HS-5 (cell line): ENCODE measurements around the gene RAPH1.
"Not testable (repeated sequence)": the region's sequence is repeated elsewhere in the genome, so short reads cannot be mapped to it uniquely, and the experiment has no call there.

Experiments
- DNase-seq: peaks from one replicate; pipeline ENCODE4 v3.0.0-alpha.2; 2012; ENCODE audit warnings: low read depth

The RAPH1 gene

GRCh38 chr2:203432811-203433210 is 102.3 kb downstream of the RAPH1 start:
- no peak for DNase-seq

GRCh38 chr2:203431391-203432185 is 103.5 kb downstream of the RAPH1 start:
- DNase-seq = no peak

GRCh38 chr2:203429643-203430042 is 105.5 kb downstream of the RAPH1 start:
- not testable (repeated sequence) for DNase-seq

DNA sequence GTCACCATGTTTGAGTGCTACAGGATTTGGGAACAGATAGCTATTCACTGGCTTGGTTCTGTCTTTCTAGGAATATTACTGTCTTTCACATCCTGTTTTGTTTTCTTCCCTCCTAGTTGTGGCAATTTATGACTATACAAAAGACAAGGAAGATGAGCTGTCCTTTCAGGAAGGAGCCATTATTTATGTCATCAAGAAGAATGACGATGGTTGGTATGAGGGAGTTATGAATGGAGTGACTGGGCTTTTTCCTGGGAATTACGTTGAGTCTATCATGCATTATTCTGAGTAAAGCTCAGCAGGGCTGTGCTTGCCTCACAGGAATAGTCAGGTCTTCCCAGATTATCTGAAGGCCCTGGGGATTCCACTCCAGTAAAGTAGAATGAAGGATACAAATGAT is 108.0 kb downstream of the RAPH1 start:
- peak; percentile 90 for DNase-seq

DNA sequence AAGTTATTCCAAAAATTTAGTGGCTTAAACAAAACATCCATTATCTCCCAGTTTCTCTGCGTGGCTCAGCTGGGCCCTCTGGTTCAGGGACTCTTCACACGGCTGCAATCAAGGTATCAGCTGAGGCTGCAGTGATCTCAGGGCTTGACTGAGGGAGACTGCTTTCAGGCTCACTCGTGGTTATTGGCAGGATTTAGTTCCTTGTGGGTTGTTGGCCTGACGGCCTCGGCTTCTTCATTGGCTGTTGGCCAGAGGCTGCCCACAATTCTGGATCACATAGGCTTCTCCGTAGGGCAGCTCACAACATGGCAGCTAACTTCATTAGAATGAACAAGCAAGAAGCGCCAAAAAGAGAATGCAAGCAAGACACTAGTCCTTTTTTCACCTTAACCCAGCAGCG is 116.8 kb downstream of the RAPH1 start:
- no peak for DNase-seq

DNA sequence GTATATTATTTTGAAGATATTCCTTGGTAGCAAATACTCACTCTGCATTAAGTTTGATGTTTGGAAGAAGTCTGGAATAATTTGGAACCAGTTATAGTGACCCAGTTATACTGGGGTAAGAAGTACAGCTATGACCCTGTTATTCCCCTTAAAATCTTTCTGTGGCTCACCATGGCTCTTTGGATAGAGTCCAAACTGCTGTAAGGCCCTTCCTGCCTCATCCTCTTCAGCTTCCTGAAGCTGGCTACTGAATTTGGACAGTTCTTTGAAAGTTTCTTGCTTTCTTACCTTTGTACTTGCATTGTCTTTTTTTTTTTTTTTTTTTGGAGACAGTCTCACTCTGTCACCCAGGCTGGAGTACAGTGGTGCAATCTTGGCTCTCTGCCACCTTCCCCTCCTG is 121.3 kb downstream of the RAPH1 start:
- no peak for DNase-seq

- no peak for DNase-seq
These were observed 122.4 kb downstream of the RAPH1 start for GRCh38 chr2:203412546-203413331.

DNA sequence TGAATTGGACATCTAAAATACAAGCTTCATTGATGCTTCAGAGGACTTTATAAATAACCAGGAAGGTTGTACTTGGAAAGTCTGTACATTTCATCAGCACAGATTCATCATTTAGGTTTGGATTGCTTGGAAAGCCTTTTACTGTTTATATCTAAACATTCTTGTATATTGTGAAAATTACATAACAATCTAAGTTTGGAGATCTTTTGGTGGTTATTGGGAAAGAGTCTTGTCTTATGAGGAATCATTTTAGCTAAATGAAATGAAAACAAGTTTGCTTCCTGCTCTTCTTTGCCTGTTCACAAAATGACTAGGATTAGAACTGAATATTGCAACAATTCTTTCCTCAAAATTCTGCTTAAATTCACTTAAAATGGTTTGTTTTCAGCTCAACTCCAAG is 127.6 kb downstream of the RAPH1 start:
- no peak for DNase-seq

DNA sequence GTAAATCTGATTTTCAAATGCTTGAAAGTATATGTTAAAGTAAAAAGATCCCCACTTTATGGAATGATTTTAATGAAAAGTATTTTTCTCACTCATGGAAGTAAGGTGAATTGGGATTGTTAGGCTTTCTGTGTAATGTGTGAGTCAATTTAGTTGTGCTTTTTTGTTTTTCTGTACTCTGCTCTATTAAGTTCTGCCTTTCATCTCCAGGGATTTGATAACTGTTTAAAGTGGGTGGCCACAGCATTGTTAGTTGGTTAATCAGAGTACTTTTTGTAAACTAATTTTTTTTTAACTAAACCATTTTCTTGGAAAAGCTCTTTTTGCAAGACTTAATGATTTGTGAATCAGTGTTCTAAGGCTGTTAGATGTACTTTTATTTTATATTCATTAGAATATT is 130.1 kb downstream of the RAPH1 start:
- no peak for DNase-seq

DNA sequence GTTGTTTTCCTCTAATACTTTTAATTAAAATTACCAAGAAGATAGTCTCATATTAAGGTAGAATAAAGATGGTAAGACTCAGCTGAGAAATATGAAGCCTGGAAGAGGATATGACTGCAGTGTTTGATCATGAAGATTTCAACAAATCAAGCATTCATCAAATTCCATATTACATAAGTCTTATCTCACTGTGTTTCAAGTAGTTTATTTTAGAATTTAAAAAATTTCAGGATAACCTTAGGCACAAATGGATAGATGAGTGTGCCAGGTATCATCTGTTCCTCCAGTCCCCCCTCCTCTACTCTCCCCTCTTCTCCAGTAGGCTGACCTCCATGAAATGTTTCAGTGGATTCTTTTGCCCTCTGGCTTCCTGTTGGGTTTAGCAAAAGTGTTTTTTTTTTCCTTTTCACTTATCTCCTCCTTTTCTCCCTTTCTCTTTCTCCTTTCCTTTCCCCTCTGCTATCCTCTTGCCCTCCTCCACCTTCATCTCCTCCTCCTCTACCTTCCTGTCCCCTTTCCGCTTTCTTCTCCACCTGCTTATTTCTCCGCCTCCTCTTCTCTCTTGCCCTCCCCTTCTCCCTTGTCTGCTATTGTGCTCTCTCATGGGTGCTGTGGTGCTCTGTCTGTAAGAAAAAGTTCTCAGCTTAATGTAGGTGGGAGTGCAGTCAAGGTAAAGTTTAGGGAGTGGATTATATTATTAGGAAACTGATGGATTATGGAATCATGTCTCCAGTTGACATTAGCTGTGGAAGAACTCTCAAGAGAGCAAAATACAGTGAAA is 134.1 kb downstream of the RAPH1 start:
- DNase-seq = peak; percentile 69

- no peak for DNase-seq
These were observed 136.1 kb downstream of the RAPH1 start for GRCh38 chr2:203399031-203399430.

DNA sequence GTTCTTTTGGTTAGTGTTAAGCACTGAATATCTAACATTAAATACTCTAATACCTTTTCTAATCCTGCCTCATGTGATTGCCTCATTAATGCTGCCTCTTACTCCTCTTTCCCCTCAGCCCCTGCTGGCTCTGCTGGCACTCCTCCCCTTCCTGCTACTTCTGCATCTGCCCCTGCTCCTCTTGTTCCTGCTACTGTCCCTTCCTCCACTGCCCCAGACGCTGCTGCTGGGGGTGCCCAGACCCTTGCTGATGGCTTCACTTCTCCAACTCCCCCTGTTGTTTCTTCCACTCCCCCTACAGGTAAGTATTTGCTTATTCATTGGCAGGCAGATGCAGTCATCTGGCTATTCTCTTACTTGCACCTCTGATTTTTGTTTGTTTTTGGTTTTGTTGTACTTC is 138.4 kb downstream of the RAPH1 start:
- DNase-seq = no peak

DNA sequence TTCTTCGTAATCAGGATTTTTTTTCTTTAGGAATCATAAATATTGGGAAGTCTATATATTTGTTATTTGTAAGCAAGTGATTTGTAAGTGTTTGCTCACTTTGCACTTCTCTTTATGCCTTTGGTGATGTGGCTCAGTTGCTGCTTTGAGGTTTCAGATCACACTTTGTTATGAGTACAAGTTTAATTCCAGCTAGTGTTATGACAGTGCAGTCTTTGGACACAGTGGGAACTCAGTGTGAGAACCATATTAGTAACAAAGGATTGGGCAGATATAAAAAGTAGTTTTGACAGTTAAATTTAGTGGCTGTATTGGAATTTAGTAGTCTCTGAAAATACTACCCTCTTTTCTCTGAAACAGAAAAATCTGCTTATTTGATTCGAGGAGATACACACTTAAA is 139.2 kb downstream of the RAPH1 start:
- no peak for DNase-seq

GRCh38 chr2:203394519-203395227 is 140.4 kb downstream of the RAPH1 start:
- DNase-seq = no peak

- not testable (repeated sequence) for DNase-seq
These were observed 146.9 kb downstream of the RAPH1 start for GRCh38 chr2:203388153-203388552.

DNA sequence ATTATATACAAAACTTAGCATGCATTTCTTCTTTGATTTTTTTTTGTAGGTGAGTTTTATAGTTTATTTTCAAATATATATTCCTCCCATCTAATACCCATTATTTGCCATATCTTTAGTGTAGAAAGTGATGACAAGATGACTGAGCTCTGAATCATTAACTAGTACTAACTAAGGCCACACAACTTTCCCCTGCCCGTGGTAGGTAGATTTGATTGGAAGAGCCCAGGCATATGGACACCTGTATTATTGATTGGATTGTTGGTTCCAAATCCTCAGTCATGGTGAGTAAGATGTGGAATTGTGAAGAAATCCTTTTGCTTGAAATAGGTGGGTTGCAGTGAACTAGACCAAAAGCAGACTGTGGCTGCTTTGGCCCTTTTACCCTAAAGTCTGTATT is 152.1 kb downstream of the RAPH1 start:
- no peak for DNase-seq

GRCh38 chr2:203379156-203379555 is 155.9 kb downstream of the RAPH1 start:
- DNase-seq = no peak

GRCh38 chr2:203376173-203376572 is 158.9 kb downstream of the RAPH1 start:
- no peak for DNase-seq

GRCh38 chr2:203372706-203373105 is 162.4 kb downstream of the RAPH1 start:
- DNase-seq = not testable (repeated sequence)

GRCh38 chr2:203366639-203367466 is 168.2 kb downstream of the RAPH1 start:
- DNase-seq = no peak

DNA sequence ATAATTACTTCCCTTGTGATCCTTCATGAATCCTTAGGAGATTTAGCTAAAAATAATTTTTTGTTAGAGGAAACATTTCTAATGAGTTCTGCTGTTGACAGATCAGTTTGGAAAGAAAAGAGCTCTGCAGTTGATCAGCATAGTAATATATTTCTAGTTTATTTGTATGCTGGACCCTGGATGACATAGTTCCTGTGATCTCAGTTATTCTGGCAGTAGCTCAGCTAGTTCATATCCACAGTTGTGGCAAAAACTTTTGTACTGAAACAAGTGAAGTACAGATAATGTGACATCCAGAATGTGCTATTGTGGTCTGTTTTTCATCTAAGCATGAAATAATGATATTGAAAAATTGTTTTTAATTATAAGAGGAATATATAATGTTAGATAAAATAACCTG is 173.2 kb downstream of the RAPH1 start:
- DNase-seq = no peak
